COLO829 (cell line): ENCODE data around the gene PAX3.

Source experiments
- DNase-seq: peaks from one replicate; pipeline ENCODE4 v3.0.0; 2012; ENCODE audit warnings: low spot score

The PAX3 gene

GRCh38 chr2:222310747-222311318 lies 12.0 kb upstream of the PAX3 start:
- no peak for DNase-seq

- DNase-seq, result no peak
Measured at GRCh38 chr2:222309766-222310165, 11.0 kb upstream of the PAX3 start.

- no peak for DNase-seq
Measured at GRCh38 chr2:222309361-222309760, 10.6 kb upstream of the PAX3 start.

- no peak for DNase-seq
Measured at GRCh38 chr2:222307978-222308730, 9.4 kb upstream of the PAX3 start.

GRCh38 chr2:222307143-222307756 lies 8.5 kb upstream of the PAX3 start:
- no peak for DNase-seq

GRCh38 chr2:222306393-222307142 lies 7.8 kb upstream of the PAX3 start:
- no peak for DNase-seq

GRCh38 chr2:222305516-222306392 lies 7.0 kb upstream of the PAX3 start:
- no peak for DNase-seq

GRCh38 chr2:222304737-222305515 lies 6.1 kb upstream of the PAX3 start:
- DNase-seq, result no peak

- DNase-seq, result no peak
Measured at GRCh38 chr2:222303828-222304736, 5.3 kb upstream of the PAX3 start.

GRCh38 chr2:222303045-222303827 lies 4.4 kb upstream of the PAX3 start:
- DNase-seq, result no peak

- no peak for DNase-seq
Measured at GRCh38 chr2:222302178-222303018, 3.6 kb upstream of the PAX3 start.

- no peak for DNase-seq
Measured at GRCh38 chr2:222301796-222302118, 3.0 kb upstream of the PAX3 start.

GRCh38 chr2:222301053-222301795 lies 2.4 kb upstream of the PAX3 start:
- no peak for DNase-seq

- DNase-seq, result no peak
Measured at GRCh38 chr2:222300726-222301052, 1.9 kb upstream of the PAX3 start.

- no peak for DNase-seq
Measured at GRCh38 chr2:222299906-222300725, 1.3 kb upstream of the PAX3 start.

- DNase-seq, result no peak
Measured at GRCh38 chr2:222298001-222298310, 842 bp downstream of the PAX3 start.

GRCh38 chr2:222297600-222297935 lies 1.2 kb downstream of the PAX3 start:
- no peak for DNase-seq
